Measurements from ENCODE around the gene PRADC1.
A peak's percentile ranks its signal among the peaks of the same experiment; 100 is the strongest.

PRADC1 gene

DNA sequence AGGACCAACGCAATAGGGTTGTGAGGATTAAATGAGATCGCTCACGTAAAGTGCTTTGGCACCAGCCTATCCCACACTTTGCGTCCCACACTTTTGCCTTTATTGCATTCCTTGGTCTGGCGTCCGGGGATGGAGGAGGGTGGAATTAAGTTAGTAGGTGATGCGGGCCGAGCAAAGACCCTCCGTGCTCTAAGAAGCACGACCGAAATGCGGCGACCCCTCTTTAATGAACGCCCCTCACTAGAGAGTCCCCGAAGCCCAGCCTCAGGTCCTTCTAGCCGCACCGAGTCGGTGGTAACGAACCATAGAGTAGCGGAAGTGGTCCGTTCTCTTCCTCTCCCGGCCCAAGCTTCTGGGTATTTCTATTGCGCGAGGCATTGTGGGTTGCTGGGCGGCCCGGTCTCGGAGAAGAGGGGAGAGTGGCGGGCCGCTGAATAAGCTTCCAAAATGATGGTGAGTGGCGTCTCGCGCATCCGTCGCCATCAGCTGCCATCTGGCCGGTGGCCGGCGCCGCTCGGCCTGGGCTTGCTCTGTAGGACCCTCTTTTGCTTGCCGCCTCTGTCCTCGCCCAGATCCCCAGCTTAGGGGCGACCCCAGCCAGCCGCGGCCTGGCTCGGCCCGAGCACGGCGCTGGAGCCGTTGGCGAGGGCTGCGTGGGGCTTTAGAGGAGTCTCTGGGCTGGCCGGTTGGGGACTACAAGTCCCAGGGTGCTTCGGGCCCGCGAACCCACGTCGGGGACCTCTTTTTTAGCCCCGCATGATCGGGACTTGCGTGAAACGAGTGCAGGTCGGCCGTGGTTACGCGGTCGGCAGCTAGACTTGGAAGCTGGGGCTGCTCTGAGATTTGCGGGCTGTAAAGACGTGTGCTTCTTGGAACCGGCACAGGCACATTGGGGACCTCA lies 1.1 kb upstream of the PRADC1 start, which contains the start of gene CCT7:
Gene CCT7, plus strand, starts transcription at position 377 of the 901 bp plus-strand sequence. Its CDS starts 71 bp downstream, at position 448.
- DNase-seq: peak; percentile 94

GRCh38 chr2:73232403-73233153 lies 461 bp downstream of the PRADC1 start:
- DNase-seq: peak; percentile 38

GRCh38 chr2:73228631-73229030 lies 4.4 kb downstream of the PRADC1 start:
- DNase-seq: no peak

DNA sequence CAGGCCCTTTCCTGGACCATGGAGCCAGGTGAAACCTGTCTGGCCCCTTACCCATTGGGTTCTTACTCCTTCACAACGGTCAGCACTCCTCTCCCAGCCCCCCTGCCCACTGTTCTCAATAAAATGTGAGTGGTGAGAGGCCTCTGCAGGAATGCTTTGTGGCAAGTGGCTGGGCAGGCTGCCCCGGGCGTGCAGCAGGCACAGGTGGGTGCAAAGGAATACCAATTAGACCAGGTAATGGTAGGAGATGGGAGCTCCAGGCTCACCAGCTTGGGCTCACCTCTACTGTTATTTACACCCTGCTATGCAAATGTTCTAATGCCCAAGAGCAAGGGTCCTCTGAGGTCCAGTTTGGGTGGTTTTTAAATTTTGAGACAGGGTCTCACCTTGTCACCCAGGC lies 6.0 kb downstream of the PRADC1 start:
- DNase-seq: no peak

DNA sequence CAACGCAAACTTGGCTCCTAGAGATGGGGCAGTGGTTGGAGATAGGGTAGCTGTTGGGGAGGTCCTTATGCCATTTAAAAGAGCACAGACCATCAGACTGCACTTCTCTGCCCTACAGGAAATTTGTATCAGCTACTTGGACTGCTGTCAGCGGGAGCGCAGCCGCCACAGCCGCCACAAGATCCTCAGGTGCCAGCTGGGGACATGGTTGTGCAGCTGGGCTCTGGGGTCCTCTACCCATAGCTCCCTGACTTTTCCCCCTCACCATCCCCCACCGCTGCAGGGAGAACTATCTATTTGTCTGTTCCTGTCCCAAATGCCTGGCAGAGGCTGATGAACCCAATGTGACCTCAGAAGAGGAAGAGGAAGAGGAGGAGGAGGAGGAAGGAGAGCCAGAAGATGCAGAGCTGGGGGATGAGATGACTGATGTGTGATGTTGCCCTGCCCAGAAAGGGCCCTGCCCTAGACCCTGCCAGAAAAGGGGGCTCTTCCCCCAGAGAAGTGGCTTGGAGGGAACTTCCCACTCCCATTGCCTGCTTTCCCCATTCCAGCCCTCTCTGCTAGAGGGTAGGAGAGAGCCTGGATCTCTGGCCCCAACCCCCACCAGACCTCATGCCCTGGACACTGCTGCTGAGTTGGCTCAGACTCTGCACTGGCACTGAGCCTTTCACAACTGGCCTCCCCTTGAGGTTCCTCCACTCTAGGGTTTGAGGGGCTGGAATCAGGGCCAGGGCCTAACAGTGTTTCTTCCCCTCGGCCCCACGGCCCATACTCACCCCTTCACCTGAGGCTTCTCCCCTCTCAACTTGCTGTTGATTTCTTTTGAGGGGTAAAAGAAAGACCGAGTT lies 7.3 kb downstream of the PRADC1 start:
- no peak for DNase-seq

DNA sequence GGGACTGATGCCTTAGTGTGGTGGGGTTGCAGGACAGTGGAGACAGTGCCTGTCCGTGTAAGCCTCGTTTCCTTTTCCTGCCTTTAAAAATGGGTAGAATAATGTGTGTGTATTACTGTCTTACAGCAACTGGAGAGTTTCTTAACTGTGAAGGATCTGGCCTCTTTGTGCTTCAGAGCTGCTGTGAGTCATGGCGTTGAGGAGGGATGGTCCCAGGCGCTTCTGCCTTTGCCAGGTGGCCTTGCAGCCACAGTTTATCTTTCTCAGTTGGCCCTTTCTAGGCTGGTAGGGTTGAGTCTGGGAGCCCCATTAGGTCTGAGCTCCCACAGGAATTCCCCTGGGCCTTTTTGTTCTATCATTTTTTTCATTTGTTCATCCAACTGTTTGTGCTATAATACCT lies 9.2 kb downstream of the PRADC1 start:
- DNase-seq: no peak

- no peak for DNase-seq
Measured at GRCh38 chr2:73218298-73218697, 14.7 kb downstream of the PRADC1 start.

- no peak for DNase-seq
Measured at GRCh38 chr2:73217826-73218225, 15.2 kb downstream of the PRADC1 start.

GRCh38 chr2:73217160-73217559 lies 15.9 kb downstream of the PRADC1 start:
- DNase-seq: no peak

DNA sequence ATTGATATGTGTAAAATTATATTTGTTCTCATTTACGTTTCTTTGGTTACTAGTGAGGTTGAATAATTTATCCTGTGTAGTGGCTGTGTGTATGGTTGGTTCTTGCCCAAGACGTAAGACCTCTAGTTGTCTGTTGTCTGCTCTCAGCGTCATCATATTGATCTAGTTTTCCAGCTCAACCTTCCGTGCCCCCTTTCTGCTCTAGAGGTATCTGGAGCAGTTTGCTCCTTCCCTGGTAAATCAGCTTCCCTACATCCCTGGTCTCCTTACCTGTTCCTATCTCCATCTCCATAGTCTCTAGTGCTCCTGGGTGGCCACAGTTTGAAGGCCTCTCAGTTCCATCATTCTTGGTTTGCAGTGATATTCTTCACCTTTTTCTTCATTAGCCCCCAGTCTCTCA lies 17.8 kb downstream of the PRADC1 start:
- no peak for DNase-seq

GRCh38 chr2:73214120-73215035 lies 18.7 kb downstream of the PRADC1 start, which contains the start of gene SMYD5:
SMYD5 (plus strand) TSS chr2:73214245; CDS start chr2:73214267, 22 bp downstream.
- DNase-seq: peak; percentile 88

GRCh38 chr2:73212448-73213176 lies 20.4 kb downstream of the PRADC1 start:
- DNase-seq: peak; percentile 62

GRCh38 chr2:73212098-73212447 lies 21.0 kb downstream of the PRADC1 start:
- no peak for DNase-seq

- DNase-seq: no peak
Measured at GRCh38 chr2:73210696-73211095, 22.3 kb downstream of the PRADC1 start.

- DNase-seq: no peak
Measured at GRCh38 chr2:73210019-73210418, 23.0 kb downstream of the PRADC1 start.

DNA sequence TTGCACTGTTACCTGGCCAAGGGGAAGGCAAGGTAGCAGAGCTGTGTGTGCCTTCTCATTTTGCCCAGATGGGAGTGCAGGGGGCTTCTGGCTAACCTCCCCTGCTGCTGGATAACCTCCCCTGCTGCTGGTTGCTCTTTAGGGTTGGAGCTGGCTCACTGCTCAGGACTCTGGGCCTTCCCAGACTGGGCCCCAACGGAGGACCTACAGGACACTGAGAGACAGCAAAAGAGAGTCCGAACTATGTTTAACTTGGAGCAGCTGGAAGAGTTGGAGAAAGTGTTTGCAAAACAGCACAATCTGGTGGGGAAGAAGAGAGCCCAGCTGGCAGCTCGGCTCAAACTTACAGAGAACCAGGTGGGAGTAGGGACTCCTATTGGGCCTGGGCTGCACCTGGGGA lies 24.8 kb downstream of the PRADC1 start:
- DNase-seq: no peak

GRCh38 chr2:73205611-73206010 lies 27.4 kb downstream of the PRADC1 start:
- no peak for DNase-seq

- no peak for DNase-seq
Measured at GRCh38 chr2:73203055-73203681, 29.9 kb downstream of the PRADC1 start.

DNA sequence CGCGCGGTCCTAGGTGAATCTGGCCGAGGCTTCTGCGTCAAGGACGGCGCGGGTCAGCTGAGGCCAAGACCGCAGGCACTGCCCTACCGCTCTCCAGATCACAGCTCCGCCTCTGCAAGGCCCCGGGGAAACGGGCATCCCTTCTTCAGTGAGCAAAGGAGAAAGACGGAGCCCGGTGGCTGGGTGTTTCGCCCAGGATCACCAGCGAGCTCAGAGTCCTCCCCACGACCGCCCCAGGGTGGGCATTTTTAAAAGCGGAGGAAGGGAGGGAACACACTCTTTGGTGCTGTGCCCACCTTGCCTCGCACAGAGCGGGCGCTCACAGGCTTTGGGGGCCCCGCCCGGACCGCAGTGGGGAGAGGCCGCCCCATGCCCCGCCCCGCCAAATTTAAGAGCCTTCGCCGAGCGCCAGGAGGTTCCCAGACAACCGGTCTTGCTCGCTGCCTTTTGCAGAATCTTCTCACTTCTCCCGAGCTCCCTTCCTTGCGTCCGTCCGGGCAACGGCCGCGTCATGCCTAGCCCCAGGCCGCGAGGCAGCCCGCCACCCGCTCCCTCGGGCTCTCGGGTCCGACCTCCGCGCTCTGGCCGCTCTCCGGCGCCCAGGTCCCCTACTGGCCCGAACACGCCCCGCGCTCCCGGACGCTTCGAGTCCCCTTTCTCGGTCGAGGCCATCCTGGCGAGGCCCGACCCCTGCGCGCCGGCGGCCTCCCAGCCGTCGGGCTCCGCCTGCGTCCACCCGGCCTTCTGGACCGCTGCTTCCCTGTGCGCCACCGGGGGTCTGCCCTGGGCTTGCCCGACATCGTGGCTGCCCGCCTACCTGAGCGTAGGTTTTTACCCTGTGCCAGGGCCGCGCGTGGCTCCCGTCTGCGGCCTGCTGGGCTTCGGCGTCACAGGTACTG lies 30.6 kb downstream of the PRADC1 start, which contains the start of gene NOTO:
Gene NOTO, plus strand, starts transcription at position 419 of the 899 bp plus-strand sequence. Its CDS starts 93 bp downstream, at position 512.
- no peak for DNase-seq
